HG03354 (cell line): Measurements from ENCODE around the gene ZNHIT1.

Experiments used
- ATAC-seq: cut with Tn5 transposase; IDR thresholded peaks from one replicate; pipeline ENCODE4 v1.9.1; 2021; ENCODE audit warnings: mild to moderate bottlenecking; ENCODE audit not compliant: unreplicated experiment, poor library complexity, severe bottlenecking

Gene ZNHIT1

GRCh38 chr7:101271021-101271420 lies 53.1 kb downstream of the ZNHIT1 start:
- ATAC-seq = no peak

- ATAC-seq = no peak
These were observed 55.2 kb downstream of the ZNHIT1 start for GRCh38 chr7:101273206-101273605.
